Sigmoid colon (tissue), 7 donors: Measurements from ENCODE around the gene CDH23. TPM values are rescaled to one million over a fixed set of nuclear protein-coding genes. Genes with fewer than 3 reads are reported as not detected.

ENCODE experiments used
- DNase-seq: peaks from one replicate; pipeline ENCODE4 v3.0.0-alpha.2; 2019
- H3K27ac ChIP-seq, 4 donors: fragments of 200-600 bp; sonication (generic); one replicate each; pipeline ENCODE4 v1.5.1; 2016 to 2019; ENCODE audit warnings: mild to moderate bottlenecking in 1 of 4
- H3K27me3 ChIP-seq, 3 donors: fragments of 200-600 bp; sonication (generic); one replicate each; pipeline ENCODE4 v1.5.1; 2019; ENCODE audit warnings: mild to moderate bottlenecking in 1 of 3
- H3K36me3 ChIP-seq, 4 donors: fragments of 200-600 bp; sonication (generic); one replicate each; pipeline ENCODE4 v1.5.1; 2016 to 2019
- H3K4me1 ChIP-seq, 4 donors: fragments of 200-600 bp; sonication (generic); one replicate each; pipeline ENCODE4 v1.5.1; 2017 to 2019
- H3K4me3 ChIP-seq, 4 donors: fragments of 200-600 bp; sonication (generic); one replicate each; pipeline ENCODE4 v1.5.1; 2017 to 2019; ENCODE audit warnings: mild to moderate bottlenecking in 2 of 4, moderate library complexity in 1 of 4
- H3K9me3 ChIP-seq, 4 donors: fragments of 200-600 bp in 3 of 4; sonication (generic) in 3 of 4; one replicate each; pipeline versions ENCODE4 v1.5.1 to v1.6.1; 2013 to 2019
- CTCF ChIP-seq, 4 experiments: fragments of 450-650 bp in 3 of 4; fragments of 200-600 bp in 1 of 4; IDR thresholded peaks; one replicate each; pipeline ENCODE4 v1.5.1; 2016 to 2019; ENCODE audit warnings: antibody characterized with exemption in 4 of 4, mild to moderate bottlenecking in 3 of 4, moderate library complexity in 2 of 4
- EP300 ChIP-seq, 4 donors: sonication (generic); formaldehyde crosslinking; IDR thresholded peaks; one replicate each; pipeline ENCODE4 v1.6.1; 2017; ENCODE audit warnings: antibody characterized with exemption in 4 of 4
- POLR2A ChIP-seq, 2 donors: fragments of 450-650 bp; IDR thresholded peaks; one replicate each; pipeline ENCODE4 v1.6.1; 2016; ENCODE audit warnings: antibody characterized with exemption in 2 of 2, mild to moderate bottlenecking in 2 of 2, moderate library complexity in 2 of 2
- POLR2AphosphoS5 ChIP-seq, 4 donors: sonication (generic); formaldehyde crosslinking; IDR thresholded peaks; one replicate each; pipeline ENCODE4 v1.6.1; 2017; ENCODE audit warnings: antibody characterized with exemption in 4 of 4
- WGBS, 2 donors: extraction: QIAGEN DNeasy Blood & Tissue Kit; methylation state at CpG; one replicate each; pipeline ENCODE4 v1.1.7; 2013; 5-methylcytosine and 5-hydroxymethylcytosine counted together
- intact Hi-C: fragments of 100-400 bp; cut with DNase I; formaldehyde crosslinking; loops from one replicate; pipeline ENCODE4 v1.15.1; 2023
- polyA plus RNA-seq, 3 donors: library from polyadenylated mRNA; stranded (reverse); fragments of 200-250 nt; gene quantifications; one replicate each; pipeline ENCODE4 v1.2.3, GENCODE V29; 2013
- total RNA-seq, 4 donors: library from RNA; depleted of rRNA; stranded (reverse); fragments of >200 nt; gene quantifications; one replicate each; pipeline ENCODE4 v1.1.0, GENCODE V29; 2016
- donor health status: healthy with polysubstance abuse.
- donor health status: Bipolar disorder and iron deficiency.
- donor health status: healthy.

CDH23 gene
- total and polyA plus RNA-seq, 7 donors: 1.5 to 7.2 (median 3.0) TPM

- WGBS, 2 donors: 81 to 83% methylated on average over 12 of the region's 12 CpGs
- Histone ChIP-seq H3K4me3 (no peak overlapping the region), H3K36me3 (no peaks in the 10 kb centered on the region), H3K9me3 (no peaks in the 10 kb centered on the region), H3K4me1 (no peaks in the 10 kb centered on the region), H3K27ac (no peak overlapping the region), H3K27me3 (peaks cover 0 to 9% (median 0%) of the 10 kb centered on the region in 3 donors)
- intact Hi-C loops: no loop called here
- no peak for DNase-seq
- TF ChIP-seq CTCF (IDR thresholded peaks at IDR 0.05): no peak
- no peak for TF ChIP-seq EP300 (IDR thresholded peaks at IDR 0.05)
- no peak for TF ChIP-seq POLR2A (IDR thresholded peaks at IDR 0.05)
- no peak for TF ChIP-seq POLR2AphosphoS5 (IDR thresholded peaks at IDR 0.05)
Measured at GRCh38 chr10:71564194-71564820, 167.6 kb downstream of the CDH23 start.

DNA sequence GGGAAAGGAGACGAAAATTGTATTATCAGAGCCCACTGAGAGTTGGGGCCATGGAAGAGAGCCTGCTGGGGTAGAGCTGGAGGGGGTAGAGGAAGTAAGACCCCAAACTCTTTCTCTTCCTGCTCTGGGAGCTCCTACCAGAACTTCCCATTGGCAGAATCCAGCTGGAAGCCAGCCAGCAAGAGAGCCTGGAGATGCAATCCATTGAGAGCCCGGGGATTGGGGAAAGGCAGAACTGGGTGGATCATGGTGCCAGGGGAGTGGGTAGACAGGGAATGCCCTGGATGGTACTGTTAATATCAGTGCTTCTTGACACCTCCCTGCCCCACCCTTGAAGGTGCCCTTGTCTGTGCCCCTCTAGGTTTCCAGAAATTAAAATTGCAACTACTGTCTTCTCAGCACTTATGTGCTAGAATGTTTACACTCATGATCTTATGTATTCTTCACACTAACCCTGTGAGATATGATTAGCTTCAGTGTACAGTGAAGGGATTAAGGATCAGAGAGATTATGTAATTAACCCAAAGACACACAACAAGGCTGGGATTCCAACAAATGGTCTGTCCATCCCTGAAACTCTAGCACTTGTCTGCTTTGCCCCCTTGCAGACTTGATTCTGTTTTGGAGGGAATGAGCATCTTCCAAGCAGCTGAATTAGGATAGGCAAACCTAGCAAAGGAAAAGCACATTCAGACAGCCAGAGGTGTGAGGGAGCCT lies 168.7 kb downstream of the CDH23 start:
- H3K27ac ChIP-seq: no peak overlapping the region
- no peaks in the 10 kb centered on the region for H3K36me3 ChIP-seq
- intact Hi-C loops: no loop called here
- 77 to 82% methylated on average over 2 of the region's 2 CpGs for WGBS, 2 donors
- H3K4me3 ChIP-seq: no peak overlapping the region
- DNase-seq: no peak
- no peak for TF ChIP-seq POLR2AphosphoS5 (IDR thresholded peaks at IDR 0.05)
- no peak for TF ChIP-seq POLR2A (IDR thresholded peaks at IDR 0.05)
- no peak for TF ChIP-seq CTCF (IDR thresholded peaks at IDR 0.05)
- no peak for TF ChIP-seq EP300 (IDR thresholded peaks at IDR 0.05)
- H3K4me1 ChIP-seq: no peaks in the 10 kb centered on the region
- H3K9me3 ChIP-seq: no peaks in the 10 kb centered on the region
- H3K27me3 ChIP-seq: peaks cover 0 to 9% (median 0%) of the 10 kb centered on the region in 3 donors

- DNase-seq: no peak
- no peak overlapping the region for H3K4me3 ChIP-seq
- peaks cover 0 to 9% (median 0%) of the 10 kb centered on the region in 3 donors for H3K27me3 ChIP-seq
- TF ChIP-seq EP300 (IDR thresholded peaks at IDR 0.05) (no peak), POLR2AphosphoS5 (IDR thresholded peaks at IDR 0.05) (no peak), POLR2A (IDR thresholded peaks at IDR 0.05) (no peak), CTCF (IDR thresholded peaks at IDR 0.05) (no peak)
- intact Hi-C loops: no loop called here
- H3K27ac ChIP-seq: no peak overlapping the region
- no peaks in the 10 kb centered on the region for H3K36me3 ChIP-seq
- WGBS, 2 donors: 85 to 91% methylated on average over 5 of the region's 5 CpGs
- no peaks in the 10 kb centered on the region for H3K9me3 ChIP-seq
- no peaks in the 10 kb centered on the region for H3K4me1 ChIP-seq
Measured at GRCh38 chr10:71567006-71567405, 170.3 kb downstream of the CDH23 start.

DNA sequence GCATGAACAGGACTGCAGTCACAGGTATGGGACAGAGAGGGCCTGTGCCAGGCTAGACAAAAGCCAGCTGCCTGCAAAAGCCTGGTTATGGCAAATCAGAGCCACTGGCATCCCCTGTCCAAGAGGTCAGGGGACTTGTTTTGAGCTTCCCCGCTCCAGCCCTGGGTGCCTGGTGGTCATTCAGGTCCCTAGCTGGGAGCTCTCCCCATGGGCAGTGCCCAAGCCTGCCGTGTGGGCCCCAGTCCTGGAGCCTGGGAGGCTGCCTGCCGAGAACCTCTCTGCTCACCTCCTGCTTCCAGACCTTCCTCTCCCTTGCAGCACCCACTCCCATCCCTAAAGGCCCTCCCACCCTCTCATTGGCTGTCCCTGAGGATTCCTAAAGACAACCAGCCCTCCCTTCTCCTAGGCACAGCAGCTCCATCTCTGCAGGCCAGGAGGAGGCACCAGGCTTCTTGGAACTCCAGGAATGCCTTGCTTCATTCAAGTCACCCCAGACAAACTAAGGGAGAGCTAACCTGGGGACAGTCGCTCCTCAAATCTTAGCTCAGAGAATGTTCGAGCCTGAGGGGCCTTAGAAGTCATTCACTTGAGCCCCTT lies 172.3 kb downstream of the CDH23 start:
- intact Hi-C loops: loop anchor here (2.0 kb wide), 1 partner anchor 172 kb away; the partner anchor contains the start of gene CDH23

More for the DNA sequence above, 172.3 kb downstream of the CDH23 start:
- WGBS, 2 donors: 86 to 90% methylated on average over 5 of the region's 5 CpGs
- no peaks in the 10 kb centered on the region for H3K4me1 ChIP-seq
- no peaks in the 10 kb centered on the region for H3K36me3 ChIP-seq
- no peaks in the 10 kb centered on the region for H3K9me3 ChIP-seq
- no peak for DNase-seq
- H3K27me3 ChIP-seq: no peaks in the 10 kb centered on the region
- TF ChIP-seq POLR2A (IDR thresholded peaks at IDR 0.05) (no peak), POLR2AphosphoS5 (IDR thresholded peaks at IDR 0.05) (no peak), CTCF (IDR thresholded peaks at IDR 0.05) (no peak), EP300 (IDR thresholded peaks at IDR 0.05) (no peak)
- no peak overlapping the region for H3K4me3 ChIP-seq
- H3K27ac ChIP-seq: no peak overlapping the region
